Measurements from ENCODE around the gene CALML3.

DNA sequence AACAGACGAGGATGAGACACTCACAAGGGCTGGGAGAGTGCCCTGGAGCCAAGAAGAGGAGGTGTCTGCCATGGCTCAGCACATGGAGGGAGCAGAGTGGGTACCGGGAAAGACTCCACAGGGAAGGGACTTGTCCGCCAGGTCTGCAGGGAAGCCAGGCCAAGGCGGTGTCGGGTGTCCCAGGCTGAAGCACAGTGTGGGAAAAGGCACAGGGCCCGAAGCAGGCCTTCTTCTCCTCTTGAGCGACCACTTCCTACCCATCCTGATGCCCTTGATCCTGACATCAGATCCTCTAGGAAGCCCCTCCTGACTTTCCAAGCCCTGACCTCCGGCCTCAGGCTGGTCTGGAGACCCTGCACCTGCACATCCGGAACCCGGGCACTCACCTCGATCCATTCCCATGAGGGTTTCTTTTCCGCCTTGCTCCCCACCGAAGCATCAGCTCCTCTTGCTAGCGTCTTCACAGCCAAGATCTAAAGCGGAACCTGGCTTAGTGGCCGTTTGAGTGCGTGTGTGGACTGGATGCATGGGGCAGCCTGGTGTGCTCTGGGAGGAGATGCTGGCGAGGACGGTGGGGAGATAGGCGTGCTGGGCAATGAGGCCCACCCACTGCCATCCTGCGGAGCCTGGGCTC is 8.5 kb downstream of the CALML3 start:
- TF ChIP-seq EZH2 (IDR thresholded peaks at IDR 0.05; ENCODE audit: low read length, unreplicated experiment), result no peak
- TF ChIP-seq CTCF (conservative IDR thresholded peaks at IDR 0.05; ENCODE audit: low read depth, low read length), result no peak
- TF ChIP-seq EZH2phosphoT487 (IDR thresholded peaks at IDR 0.05; ENCODE audit: borderline replicate concordance, low read length), result no peak

Data from PC-3 (cell line).